HG02763 (cell line): Measurements from ENCODE around the gene APBB2.
A peak's percentile ranks its signal among the peaks of the same experiment; 100 is the strongest.

Source experiments
- ATAC-seq: cut with Tn5 transposase; IDR thresholded peaks from one replicate; pipeline ENCODE4 v1.9.1; 2021; ENCODE audit warnings: mild to moderate bottlenecking, moderate library complexity; ENCODE audit not compliant: unreplicated experiment

The APBB2 gene

DNA sequence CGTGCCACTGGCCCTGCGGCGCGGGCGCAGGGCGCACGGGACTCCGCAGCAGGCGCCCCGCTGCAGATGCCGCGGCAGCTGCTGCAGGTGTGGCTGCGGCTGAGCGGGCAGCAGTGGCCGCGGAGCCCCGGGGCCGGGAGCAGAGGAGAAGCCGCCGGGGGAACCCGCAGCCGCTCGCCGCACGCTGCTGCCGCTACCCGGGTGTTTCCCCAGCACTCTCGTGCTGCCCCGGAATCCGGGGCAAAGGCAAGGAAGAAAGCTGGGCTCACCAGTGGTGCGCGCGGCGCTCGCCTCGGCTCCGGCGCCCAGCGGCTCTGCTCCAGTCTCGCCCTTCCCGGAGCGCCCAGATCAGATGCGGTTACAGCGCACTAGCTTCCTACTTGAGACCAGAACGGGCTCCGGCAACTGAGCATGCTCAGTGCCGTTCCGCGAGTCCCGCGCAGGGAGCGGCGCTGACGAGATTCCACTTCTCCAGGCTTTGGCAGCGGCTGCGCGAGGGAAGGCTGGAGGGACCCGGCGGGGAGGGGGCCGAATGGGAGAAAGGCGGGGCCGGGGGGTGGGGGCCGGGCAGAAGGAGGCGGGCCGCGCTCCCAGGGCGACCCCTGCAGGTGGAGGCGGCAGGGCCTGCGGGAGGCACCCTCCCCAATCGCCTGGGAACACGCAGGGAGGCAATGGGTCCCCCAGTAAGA, at the start of gene APBB2:
TSS of gene APBB2 (minus strand) at position 407 of the 689 bp plus-strand sequence. CDS start 181,288 bp downstream, outside the sequence.
- ATAC-seq = peak; percentile 54

DNA sequence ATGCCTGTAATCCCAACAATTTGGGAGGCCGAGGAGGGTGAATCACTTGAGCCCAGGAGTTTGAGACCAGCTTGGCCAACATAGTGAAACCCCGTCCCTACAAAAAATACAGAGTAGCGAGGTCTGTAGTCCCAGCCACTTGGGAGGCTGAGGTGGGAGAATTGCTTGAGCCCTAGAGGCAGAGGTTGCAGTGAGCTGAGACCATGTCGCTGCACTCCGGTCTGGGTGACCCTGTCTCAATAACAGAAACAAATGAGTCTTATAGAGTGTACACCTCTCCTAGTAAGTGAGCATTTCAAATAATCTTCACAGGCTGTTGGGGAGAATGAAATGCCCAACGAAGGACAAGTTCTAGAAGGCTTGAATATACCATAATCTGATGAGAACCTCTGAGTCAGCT, 47.9 kb upstream of the APBB2 start:
- ATAC-seq = no peak

DNA sequence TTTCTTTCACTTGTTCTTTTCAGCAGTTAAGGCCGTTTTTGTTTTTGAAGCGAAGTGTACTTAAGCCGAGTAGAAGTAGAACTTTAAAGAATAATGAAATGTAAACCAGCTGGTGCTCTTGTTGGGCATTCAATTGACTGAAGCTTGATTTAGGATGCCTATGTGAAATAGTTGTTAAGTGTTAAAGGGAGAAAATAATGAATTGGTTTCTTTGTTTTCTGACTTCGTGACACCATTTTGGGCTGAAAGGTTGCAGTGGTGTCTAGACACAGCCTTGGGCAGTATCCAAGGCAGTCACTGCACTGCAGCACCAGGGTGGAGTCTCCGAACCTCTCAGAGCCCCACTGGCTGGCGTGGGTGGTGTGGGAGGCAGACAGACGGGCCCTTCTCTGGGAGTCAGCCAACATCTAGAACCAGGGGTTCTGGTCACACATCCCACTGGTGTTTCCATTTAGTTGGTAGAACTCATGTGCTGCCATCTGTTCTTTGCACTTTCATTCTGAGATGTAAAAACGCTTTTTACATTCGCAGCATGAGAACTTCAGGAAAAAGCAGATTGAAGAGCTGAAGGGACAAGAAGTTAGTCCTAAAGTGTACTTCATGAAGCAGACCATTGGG, 45.9 kb upstream of the APBB2 start:
- no peak for ATAC-seq

DNA sequence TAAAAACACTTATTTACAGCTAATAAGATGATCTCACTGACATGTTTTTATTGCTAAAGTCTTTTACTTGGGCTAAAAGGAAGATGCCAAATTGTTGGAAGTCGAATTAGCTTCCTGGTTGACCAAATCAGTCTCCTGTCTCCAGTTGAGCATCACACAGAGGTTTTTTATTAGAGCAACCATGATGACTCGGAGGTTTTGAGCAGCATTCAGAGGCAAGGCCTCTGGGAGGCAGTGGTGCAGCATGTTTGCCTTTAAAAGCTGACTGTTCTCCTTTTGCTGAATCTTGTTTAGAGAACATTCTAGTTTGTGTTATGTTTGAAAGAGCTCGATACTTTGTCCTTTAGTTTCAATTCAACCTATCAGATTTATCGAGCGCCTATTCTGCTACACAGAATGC, 44.4 kb upstream of the APBB2 start:
- ATAC-seq = no peak

- no peak for ATAC-seq
Measured at GRCh38 chr4:41257906-41258305, 43.6 kb upstream of the APBB2 start.

- no peak for ATAC-seq
Measured at GRCh38 chr4:41257257-41257901, 43.0 kb upstream of the APBB2 start.

DNA sequence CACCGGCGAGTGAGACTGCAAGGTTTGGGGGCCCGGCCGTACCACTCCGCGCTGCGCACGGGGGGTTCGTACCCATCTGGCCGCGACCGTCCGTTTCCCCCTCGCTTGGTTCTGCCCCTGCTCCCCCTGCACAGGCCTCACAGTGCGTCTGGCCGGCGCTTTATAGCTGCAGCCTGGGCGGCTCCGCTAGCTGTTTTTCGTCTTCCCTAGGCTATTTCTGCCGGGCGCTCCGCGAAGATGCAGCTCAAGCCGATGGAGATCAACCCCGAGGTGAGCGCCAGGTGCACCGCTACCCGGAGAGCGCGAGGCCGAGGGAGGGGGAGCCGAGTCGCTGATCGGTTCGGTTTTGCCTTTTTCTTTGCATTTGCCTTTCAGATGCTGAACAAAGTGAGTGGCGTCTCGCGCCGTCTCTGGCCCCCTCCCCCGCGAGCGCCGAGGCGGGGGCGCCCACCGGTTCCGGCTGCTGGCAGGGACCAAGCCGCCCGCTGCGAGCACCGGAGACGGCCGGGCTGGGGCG, 42.5 kb upstream of the APBB2 start, which contains the start of gene UCHL1:
TSS of gene UCHL1 (plus strand) at position 189 of the 517 bp plus-strand sequence. CDS start at position 238, 49 bp downstream.
- no peak for ATAC-seq

DNA sequence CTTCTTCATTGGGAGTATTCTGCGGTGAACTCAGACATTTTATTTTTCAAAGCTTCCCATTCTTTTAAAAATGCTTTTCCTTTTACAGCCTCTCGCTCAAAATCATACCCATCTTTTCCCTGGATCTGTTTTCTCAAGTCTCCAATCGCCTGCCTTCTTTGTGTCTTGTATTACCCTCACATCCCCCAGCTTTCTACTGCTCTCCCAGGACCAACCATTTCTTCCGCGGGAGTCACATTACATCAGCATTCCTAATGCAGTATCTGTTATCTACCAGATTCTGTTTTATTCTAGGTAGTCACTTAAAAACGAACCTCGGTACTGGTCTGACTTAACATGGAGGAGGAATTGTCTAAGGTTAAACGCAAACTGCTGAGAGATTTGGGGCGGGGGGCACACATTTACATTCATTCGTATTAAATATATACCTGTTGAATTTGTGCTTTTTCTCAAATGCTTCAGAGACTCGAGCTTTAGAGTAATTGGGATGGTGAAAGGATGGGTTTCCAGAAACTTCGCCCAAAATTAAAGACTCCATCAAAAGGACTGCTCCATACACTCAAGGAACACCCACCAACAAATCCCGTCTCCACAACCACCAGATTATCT, 41.9 kb upstream of the APBB2 start:
- no peak for ATAC-seq

GRCh38 chr4:41245983-41246382, 31.6 kb upstream of the APBB2 start:
- no peak for ATAC-seq

DNA sequence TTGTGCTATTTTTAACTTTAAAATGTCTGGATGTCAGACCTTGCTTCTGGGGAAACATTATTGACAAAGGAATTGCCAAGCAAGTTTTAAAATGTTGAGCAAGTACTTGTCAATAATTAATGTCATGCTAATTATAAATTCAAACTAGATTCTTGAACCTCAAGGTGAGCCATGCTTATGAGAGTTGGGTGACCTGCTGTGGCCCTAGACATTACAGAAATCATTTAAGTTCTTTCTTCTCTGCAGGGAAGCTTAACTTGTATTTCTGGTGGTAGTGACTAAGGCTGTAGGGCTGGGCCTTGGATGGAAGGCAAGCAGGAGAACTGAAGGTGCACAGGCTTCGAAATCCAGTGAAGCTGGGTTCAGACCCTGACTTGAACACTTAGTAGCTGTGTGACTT, 27.6 kb upstream of the APBB2 start:
- no peak for ATAC-seq

DNA sequence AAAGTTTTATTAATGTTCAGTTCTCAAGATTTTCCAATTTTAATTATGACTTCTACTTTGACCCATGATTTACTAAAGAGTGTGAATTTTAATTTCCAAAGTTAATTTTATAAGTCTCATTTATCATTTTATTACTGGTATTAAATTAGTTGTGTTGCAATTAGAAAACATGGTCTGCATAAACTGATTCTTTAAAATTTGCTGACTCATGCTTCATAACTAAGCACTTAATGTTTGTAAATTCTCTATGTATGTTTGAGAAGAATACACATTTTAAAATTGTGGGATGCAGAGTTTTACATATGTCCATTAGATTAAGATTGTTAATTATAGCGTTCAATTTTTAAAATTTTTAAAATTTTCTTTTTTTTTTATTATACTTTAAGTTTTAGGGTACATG, 22.2 kb upstream of the APBB2 start:
- no peak for ATAC-seq

DNA sequence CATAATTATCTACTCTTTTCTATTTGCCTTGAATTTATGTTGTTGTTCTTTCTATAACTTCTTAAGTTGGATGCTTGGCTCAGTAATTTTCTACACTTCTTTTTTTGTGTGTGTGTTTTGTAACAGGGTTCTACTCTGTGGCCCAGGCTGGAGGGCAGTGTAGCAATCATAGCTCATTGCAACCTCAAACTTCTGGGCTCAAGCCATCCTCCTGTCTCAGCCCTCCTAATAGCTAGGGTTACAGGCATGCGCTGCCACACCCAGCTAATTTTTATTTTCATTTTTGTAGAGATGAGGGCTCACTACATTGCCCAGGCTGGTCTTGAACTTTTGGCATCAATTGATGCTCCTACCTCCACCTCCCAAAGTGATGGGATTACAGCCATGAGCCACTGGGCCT, 21.7 kb upstream of the APBB2 start:
- ATAC-seq = no peak

DNA sequence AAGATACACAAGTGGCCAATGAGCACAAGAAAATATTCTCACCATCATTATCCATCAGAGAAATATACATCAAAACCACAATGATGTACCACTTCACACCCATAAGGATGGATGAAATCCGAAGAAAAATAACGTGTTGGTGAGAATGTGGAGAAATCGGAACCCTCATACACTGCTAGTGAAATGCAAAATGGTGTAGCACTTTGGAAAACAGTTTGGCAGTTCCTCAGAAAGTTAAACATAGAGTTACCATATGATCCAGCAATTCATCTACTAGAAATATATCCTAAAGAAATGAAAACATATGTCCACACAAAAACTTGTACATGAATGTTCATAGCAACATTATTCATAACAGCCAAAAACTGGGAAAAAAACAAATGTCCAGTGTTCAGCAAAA, 18.5 kb upstream of the APBB2 start:
- no peak for ATAC-seq

- no peak for ATAC-seq
Measured at GRCh38 chr4:41232406-41232805, 18.1 kb upstream of the APBB2 start.

- ATAC-seq = no peak
Measured at GRCh38 chr4:41227902-41228301, 13.6 kb upstream of the APBB2 start.

- ATAC-seq = no peak
Measured at GRCh38 chr4:41221850-41222645, 7.7 kb upstream of the APBB2 start.

DNA sequence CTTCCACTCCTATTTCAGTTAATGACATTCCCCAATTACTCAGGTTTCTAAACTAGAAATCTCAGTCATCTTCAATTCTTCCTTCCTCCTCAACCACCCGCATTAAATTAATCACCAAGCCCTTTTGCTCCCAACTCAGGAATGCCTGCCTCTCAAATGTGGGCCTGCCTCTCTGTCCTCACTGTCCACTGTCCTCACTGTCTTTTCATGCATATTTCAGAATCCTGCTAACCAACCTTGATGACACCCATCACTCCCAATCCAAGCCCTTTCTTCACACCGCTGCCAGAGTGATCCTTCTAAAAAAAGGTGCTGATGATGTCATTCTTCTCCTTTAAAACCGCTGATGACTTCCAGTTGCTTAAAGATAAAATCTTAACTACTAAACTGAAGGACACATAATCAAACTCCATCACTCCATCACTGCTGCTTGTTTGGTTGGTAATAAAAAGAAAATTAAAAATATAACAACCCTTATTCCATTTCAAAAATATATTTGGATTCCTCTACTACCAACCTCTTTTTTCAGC, 5.1 kb upstream of the APBB2 start:
- ATAC-seq = no peak

GRCh38 chr4:41218703-41219102, 4.4 kb upstream of the APBB2 start:
- ATAC-seq = no peak

- no peak for ATAC-seq
Measured at GRCh38 chr4:41217374-41217773, 3.0 kb upstream of the APBB2 start.

GRCh38 chr4:41217020-41217333, 2.6 kb upstream of the APBB2 start:
- ATAC-seq = no peak
